GM18508 (cell line): Measurements from ENCODE around the gene DMD.
"Not testable (repeated sequence)": the region's sequence is repeated elsewhere in the genome, so short reads cannot be mapped to it uniquely, and the experiment has no call there.

Source experiments
- ATAC-seq: cut with Tn5 transposase; IDR thresholded peaks from one replicate; pipeline ENCODE4 v1.9.1; 2021; ENCODE audit warnings: moderate number of reproducible peaks; ENCODE audit not compliant: insufficient read depth, unreplicated experiment

DMD gene

GRCh38 chrX:31421441-31421840 is 1789.9 kb downstream of the DMD start:
- no peak for ATAC-seq

- ATAC-seq: no peak
Observed at GRCh38 chrX:31420711-31421151, 1790.6 kb downstream of the DMD start.

GRCh38 chrX:31420302-31420701 is 1791.0 kb downstream of the DMD start:
- no peak for ATAC-seq

- ATAC-seq: no peak
Observed at GRCh38 chrX:31397119-31397518, 1814.2 kb downstream of the DMD start.

- ATAC-seq: no peak
Observed at GRCh38 chrX:31392513-31392912, 1818.8 kb downstream of the DMD start.

- no peak for ATAC-seq
Observed at GRCh38 chrX:31388946-31389345, 1822.4 kb downstream of the DMD start.

GRCh38 chrX:31384471-31384870 is 1826.9 kb downstream of the DMD start:
- no peak for ATAC-seq

- ATAC-seq: no peak
Observed at GRCh38 chrX:31383991-31384390, 1827.4 kb downstream of the DMD start.

GRCh38 chrX:31378973-31379372 is 1832.4 kb downstream of the DMD start:
- not testable (repeated sequence) for ATAC-seq

GRCh38 chrX:31377821-31378220 is 1833.5 kb downstream of the DMD start:
- ATAC-seq: not testable (repeated sequence)

GRCh38 chrX:31376408-31377022 is 1834.8 kb downstream of the DMD start:
- no peak for ATAC-seq

- ATAC-seq: no peak
Observed at GRCh38 chrX:31374786-31375185, 1836.6 kb downstream of the DMD start.

GRCh38 chrX:31371956-31372355 is 1839.4 kb downstream of the DMD start:
- no peak for ATAC-seq

GRCh38 chrX:31367816-31368215 is 1843.5 kb downstream of the DMD start:
- no peak for ATAC-seq

GRCh38 chrX:31366041-31366440 is 1845.3 kb downstream of the DMD start:
- ATAC-seq: no peak

- no peak for ATAC-seq
Observed at GRCh38 chrX:31356275-31357212, 1854.8 kb downstream of the DMD start.

- ATAC-seq: no peak
Observed at GRCh38 chrX:31355206-31355955, 1856.0 kb downstream of the DMD start.

GRCh38 chrX:31353095-31353494 is 1858.3 kb downstream of the DMD start:
- ATAC-seq: no peak

GRCh38 chrX:31350808-31351074 is 1860.6 kb downstream of the DMD start:
- ATAC-seq: no peak

- no peak for ATAC-seq
Observed at GRCh38 chrX:31349515-31349914, 1861.8 kb downstream of the DMD start.

GRCh38 chrX:31340587-31340986 is 1870.8 kb downstream of the DMD start:
- no peak for ATAC-seq
